Dendritic cell treated with granulocyte-macrophage colony-stimulating factor and Interleukin-4, amounts not matched to agents 40 ng/mL and 50 ng/mL, for 4 days (primary cell): ENCODE results near the gene DIPK2B.

Experiments
- H3K27ac Mint-ChIP-seq: one replicate; pipeline ENCODE4 v1.8.0; 2022; ENCODE audit warnings: mild to moderate bottlenecking, mixed read lengths
- H3K27me3 Mint-ChIP-seq: one replicate; pipeline ENCODE4 v1.8.0; 2022; ENCODE audit warnings: mild to moderate bottlenecking, mixed read lengths
- H3K36me3 Mint-ChIP-seq: one replicate; pipeline ENCODE4 v1.8.0; 2022; ENCODE audit warnings: low read depth, mixed read lengths
- H3K4me1 Mint-ChIP-seq: one replicate; pipeline ENCODE4 v1.8.0; 2022; ENCODE audit warnings: low read depth, mixed read lengths
- H3K4me3 Mint-ChIP-seq: one replicate; pipeline ENCODE4 v1.8.0; 2022; ENCODE audit warnings: mild to moderate bottlenecking, moderate library complexity, mixed read lengths
- H3K9me3 Mint-ChIP-seq: one replicate; pipeline ENCODE4 v1.8.0; 2022; ENCODE audit warnings: mixed read lengths
- intact Hi-C: fragments of 100-400 bp; cut with micrococcal nuclease; formaldehyde crosslinking; loops from one replicate; pipeline ENCODE4 v1.15.0; 2022

Gene DIPK2B

DNA sequence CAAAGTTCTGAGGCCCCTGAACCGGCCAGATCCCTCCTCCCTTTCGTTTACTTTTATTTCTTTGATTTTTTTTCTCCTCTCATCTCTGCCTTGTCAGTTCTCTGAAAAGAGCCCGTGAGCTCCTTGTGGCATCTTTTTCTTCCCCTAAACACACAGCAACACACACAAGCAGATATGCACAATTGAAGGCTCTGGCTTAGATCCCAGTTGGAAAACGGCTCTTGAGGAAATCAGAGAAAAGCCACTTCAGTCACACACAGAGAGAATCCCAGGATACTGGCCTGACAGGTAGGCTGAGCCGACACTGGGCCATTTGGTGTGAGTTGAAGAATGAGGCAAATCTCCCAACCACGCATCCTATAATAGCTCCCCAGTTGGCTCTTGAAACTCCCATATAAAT lies 12.9 kb downstream of the DIPK2B start:
- Mint-ChIP-seq H3K4me1 (peaks cover 25% of the 10 kb centered on the region), H3K4me3 (peak overlapping the region; percentile 75), H3K27ac (no peak overlapping the region), H3K36me3 (no peaks in the 10 kb centered on the region), H3K27me3 (peaks cover 16% of the 10 kb centered on the region), H3K9me3 (no peaks in the 10 kb centered on the region)
- intact Hi-C loops: no loop called here

DNA sequence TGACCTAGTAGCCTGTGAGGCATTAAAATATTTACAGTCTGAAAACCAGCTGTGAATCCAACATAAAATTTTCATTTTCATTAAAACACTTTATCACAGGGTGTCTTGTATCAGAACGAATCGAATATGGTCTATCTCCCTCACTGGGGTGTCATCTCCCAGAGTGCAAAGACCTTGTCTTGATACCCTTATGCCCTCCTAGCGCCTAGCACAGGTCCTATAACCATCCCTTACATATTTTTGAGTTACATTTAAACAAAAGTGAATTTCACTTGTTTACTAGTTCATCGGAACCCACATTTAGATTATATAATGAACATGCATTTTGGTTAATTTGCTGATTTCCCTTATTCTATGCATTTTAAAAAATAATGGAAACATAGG lies 14.0 kb downstream of the DIPK2B start:
- intact Hi-C loops: no loop called here
- H3K4me1 Mint-ChIP-seq: peaks cover 17% of the 10 kb centered on the region
- peak overlapping the region; percentile 75 for H3K4me3 Mint-ChIP-seq
- no peak overlapping the region for H3K27ac Mint-ChIP-seq
- H3K36me3 Mint-ChIP-seq: no peaks in the 10 kb centered on the region
- no peaks in the 10 kb centered on the region for H3K9me3 Mint-ChIP-seq
- peaks cover 13% of the 10 kb centered on the region for H3K27me3 Mint-ChIP-seq

DNA sequence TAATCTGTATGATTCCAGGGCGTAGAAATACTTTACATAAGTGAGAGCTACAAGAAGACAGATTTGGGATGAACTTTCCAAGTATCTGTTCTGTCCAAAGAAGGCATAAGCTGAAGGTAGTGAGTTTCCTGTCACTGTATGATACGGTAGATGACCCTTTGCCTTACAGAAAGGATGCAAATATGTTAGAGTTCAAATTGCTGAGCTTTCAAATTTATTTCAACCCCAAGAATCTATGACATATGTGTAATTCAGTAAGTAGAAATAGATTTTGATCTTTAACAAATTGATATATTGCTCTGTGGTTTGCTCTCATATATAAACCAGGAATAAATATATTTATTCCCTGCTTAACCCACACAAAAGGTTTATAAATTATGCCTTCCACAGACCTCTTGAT lies 16.5 kb downstream of the DIPK2B start:
- H3K27ac Mint-ChIP-seq: no peak overlapping the region
- H3K27me3 Mint-ChIP-seq: peaks cover 9% of the 10 kb centered on the region
- H3K4me3 Mint-ChIP-seq: no peak overlapping the region
- H3K36me3 Mint-ChIP-seq: no peaks in the 10 kb centered on the region
- H3K9me3 Mint-ChIP-seq: no peaks in the 10 kb centered on the region
- intact Hi-C loops: no loop called here
- peaks cover 8% of the 10 kb centered on the region for H3K4me1 Mint-ChIP-seq

DNA sequence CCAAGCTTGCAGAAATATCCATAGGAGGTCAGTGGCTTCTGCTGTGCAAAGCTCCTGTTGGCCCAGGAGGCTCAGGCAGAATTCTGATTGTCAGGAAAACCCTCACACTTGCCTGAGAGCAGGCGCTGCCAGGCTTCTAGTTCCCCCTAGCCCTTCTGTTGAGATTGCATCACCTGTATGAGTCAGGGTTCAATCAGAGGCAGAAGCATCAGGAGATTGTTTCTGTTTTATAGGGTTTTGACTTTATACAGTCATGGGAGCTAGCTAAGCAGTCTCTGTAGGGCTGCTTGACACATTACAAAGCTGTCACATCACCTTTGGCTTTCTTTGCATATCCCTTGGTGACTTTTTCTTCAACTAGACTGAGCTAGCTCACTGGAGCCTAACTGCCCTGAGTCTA lies 27.8 kb downstream of the DIPK2B start:
- no peaks in the 10 kb centered on the region for H3K36me3 Mint-ChIP-seq
- peaks cover 1% of the 10 kb centered on the region for H3K27me3 Mint-ChIP-seq
- H3K4me3 Mint-ChIP-seq: no peak overlapping the region
- no peaks in the 10 kb centered on the region for H3K9me3 Mint-ChIP-seq
- H3K27ac Mint-ChIP-seq: no peak overlapping the region
- H3K4me1 Mint-ChIP-seq: peaks cover 22% of the 10 kb centered on the region
- intact Hi-C loops: no loop called here

DNA sequence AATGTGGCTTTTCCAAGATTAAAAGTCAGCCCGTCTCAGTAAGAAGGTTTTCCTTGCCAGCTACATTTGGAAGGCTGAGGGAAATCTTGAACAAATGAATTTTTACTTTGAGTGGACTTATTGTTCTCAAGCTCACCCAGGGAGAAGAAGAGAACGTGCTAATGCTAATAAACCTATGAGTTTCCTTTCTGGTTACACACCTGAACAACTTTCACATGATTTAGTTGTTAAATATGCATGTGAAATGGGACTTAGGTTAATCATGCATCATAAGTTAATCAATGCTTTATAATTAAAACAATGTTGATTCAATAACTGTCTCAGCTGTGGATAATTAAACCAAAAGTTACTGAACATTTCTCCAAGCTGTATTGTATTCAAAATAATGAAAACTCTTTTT lies 33.9 kb downstream of the DIPK2B start:
- Mint-ChIP-seq H3K36me3 (no peaks in the 10 kb centered on the region), H3K4me3 (no peak overlapping the region), H3K9me3 (no peaks in the 10 kb centered on the region), H3K4me1 (peaks cover 9% of the 10 kb centered on the region), H3K27ac (no peak overlapping the region), H3K27me3 (no peaks in the 10 kb centered on the region)
- intact Hi-C loops: no loop called here

DNA sequence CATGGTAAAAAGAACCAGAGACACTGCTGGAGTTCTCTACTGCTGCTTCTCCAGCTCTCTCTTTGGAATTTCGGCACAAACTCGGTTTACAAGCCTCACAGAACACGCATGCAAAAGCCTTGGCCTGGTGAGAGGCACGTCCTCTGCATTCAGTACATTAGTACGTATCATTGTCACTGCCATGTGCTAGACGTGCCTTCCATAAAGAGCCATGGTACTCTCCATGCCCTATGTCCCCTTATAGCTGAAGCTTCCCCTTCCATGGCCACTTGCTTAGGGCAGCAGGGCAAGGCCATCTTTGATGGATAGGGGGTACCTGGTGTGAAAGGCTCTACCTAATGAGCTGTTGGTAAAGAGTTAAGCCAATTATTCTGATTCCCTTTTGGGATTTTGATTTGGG lies 35.0 kb downstream of the DIPK2B start:
- intact Hi-C loops: no loop called here
- H3K4me3 Mint-ChIP-seq: no peak overlapping the region
- no peak overlapping the region for H3K27ac Mint-ChIP-seq
- no peaks in the 10 kb centered on the region for H3K27me3 Mint-ChIP-seq
- H3K36me3 Mint-ChIP-seq: no peaks in the 10 kb centered on the region
- no peaks in the 10 kb centered on the region for H3K9me3 Mint-ChIP-seq
- no peaks in the 10 kb centered on the region for H3K4me1 Mint-ChIP-seq

GRCh38 chrX:45164995-45165394 lies 35.7 kb downstream of the DIPK2B start:
- Mint-ChIP-seq H3K27ac (no peak overlapping the region), H3K9me3 (no peaks in the 10 kb centered on the region), H3K27me3 (no peaks in the 10 kb centered on the region), H3K4me1 (no peaks in the 10 kb centered on the region), H3K36me3 (no peaks in the 10 kb centered on the region), H3K4me3 (no peak overlapping the region)
- intact Hi-C loops: no loop called here

GRCh38 chrX:45164021-45164621 lies 36.6 kb downstream of the DIPK2B start:
- H3K4me1 Mint-ChIP-seq: no peaks in the 10 kb centered on the region
- no peak overlapping the region for H3K27ac Mint-ChIP-seq
- H3K36me3 Mint-ChIP-seq: no peaks in the 10 kb centered on the region
- H3K9me3 Mint-ChIP-seq: no peaks in the 10 kb centered on the region
- intact Hi-C loops: no loop called here
- no peaks in the 10 kb centered on the region for H3K27me3 Mint-ChIP-seq
- no peak overlapping the region for H3K4me3 Mint-ChIP-seq

DNA sequence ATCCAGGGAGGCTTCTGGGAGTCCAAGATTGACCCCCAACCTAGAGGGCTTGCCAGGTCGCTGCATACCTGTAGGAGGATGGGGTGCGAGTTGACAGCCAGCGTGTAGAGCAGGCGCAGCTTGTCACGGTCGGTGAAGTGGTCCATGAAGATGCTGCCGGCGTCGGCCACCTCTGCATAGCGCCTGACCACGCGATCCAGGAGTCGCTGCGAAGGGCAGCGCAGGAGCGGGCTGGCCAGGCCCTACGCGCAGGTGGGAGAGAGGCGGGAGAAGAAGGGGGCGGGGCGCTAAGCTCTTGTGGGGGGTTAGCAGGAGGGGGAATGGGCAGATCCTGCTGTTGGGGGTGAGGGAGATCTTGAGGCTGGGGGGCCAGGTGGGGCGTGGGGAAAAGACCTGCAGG lies 43.0 kb downstream of the DIPK2B start:
- H3K4me3 Mint-ChIP-seq: no peak overlapping the region
- H3K27ac Mint-ChIP-seq: no peak overlapping the region
- intact Hi-C loops: no loop called here
- H3K9me3 Mint-ChIP-seq: peaks cover 8% of the 10 kb centered on the region
- H3K4me1 Mint-ChIP-seq: no peaks in the 10 kb centered on the region
- H3K36me3 Mint-ChIP-seq: no peaks in the 10 kb centered on the region
- no peaks in the 10 kb centered on the region for H3K27me3 Mint-ChIP-seq

GRCh38 chrX:45154462-45154861 lies 46.2 kb downstream of the DIPK2B start:
- intact Hi-C loops: no loop called here
- no peaks in the 10 kb centered on the region for H3K4me1 Mint-ChIP-seq
- H3K27me3 Mint-ChIP-seq: no peaks in the 10 kb centered on the region
- H3K36me3 Mint-ChIP-seq: no peaks in the 10 kb centered on the region
- no peak overlapping the region for H3K27ac Mint-ChIP-seq
- H3K4me3 Mint-ChIP-seq: no peak overlapping the region
- H3K9me3 Mint-ChIP-seq: peaks cover 8% of the 10 kb centered on the region

DNA sequence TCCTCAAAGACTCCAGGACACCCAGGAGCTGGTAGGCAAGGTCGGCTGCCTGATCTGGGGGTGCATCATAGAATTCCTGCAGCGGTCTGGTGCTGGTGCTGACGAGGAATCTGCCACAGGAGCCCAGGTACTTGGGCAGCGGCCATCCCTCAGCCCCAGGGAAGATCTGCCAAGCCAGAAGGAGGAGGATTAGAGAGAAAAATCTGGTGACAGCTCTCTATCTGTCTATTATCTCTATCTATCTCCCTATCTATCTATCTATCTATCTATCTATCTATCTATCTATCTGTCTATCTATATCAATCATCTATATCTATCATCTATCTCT lies 46.7 kb downstream of the DIPK2B start:
- H3K9me3 Mint-ChIP-seq: peaks cover 8% of the 10 kb centered on the region
- H3K27ac Mint-ChIP-seq: no peak overlapping the region
- H3K27me3 Mint-ChIP-seq: no peaks in the 10 kb centered on the region
- no peaks in the 10 kb centered on the region for H3K4me1 Mint-ChIP-seq
- intact Hi-C loops: no loop called here
- no peak overlapping the region for H3K4me3 Mint-ChIP-seq
- H3K36me3 Mint-ChIP-seq: no peaks in the 10 kb centered on the region
